Activated CD4-positive, alpha-beta T cell treated with anti-CD3 and anti-CD28 coated beads for 4 hours (primary cell): Measurements from ENCODE around the gene EFCAB8.
"Not testable (repeated sequence)": the region's sequence is repeated elsewhere in the genome, so short reads cannot be mapped to it uniquely, and the experiment has no call there.

Source experiments
- DNase-seq, 2 donors: peaks; one replicate each; pipeline ENCODE4 v3.0.0-alpha.2; 2020

The EFCAB8 gene

GRCh38 chr20:32973077-32973717 lies 114.5 kb downstream of the EFCAB8 start:
- DNase-seq: no peak

GRCh38 chr20:32974204-32975064 lies 115.7 kb downstream of the EFCAB8 start:
- DNase-seq: not testable (repeated sequence)

GRCh38 chr20:32975121-32975520 lies 116.4 kb downstream of the EFCAB8 start:
- not testable (repeated sequence) for DNase-seq

GRCh38 chr20:32975698-32976674 lies 117.3 kb downstream of the EFCAB8 start:
- DNase-seq: no peak

DNA sequence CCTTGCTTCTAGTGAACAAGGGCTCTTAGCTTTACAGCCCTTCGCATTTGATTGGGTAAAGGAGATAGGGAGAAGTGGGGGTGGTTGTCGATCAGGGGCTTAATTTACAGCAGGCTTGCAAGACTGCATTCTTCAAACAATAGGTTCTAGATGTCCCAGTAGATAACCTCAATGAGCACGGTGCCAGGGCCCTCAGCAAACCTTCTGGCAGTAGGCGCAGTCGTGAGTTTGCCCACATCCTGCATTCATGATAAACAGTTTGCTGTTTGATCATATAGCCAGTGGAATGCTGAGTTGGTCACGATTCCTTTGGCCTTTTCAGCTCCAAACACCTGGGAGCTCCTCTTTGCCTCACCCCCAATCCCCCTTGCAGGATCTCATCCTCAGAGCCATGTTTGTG lies 118.0 kb downstream of the EFCAB8 start:
- no peak for DNase-seq

GRCh38 chr20:32977281-32978008 lies 118.7 kb downstream of the EFCAB8 start:
- DNase-seq: no peak

DNA sequence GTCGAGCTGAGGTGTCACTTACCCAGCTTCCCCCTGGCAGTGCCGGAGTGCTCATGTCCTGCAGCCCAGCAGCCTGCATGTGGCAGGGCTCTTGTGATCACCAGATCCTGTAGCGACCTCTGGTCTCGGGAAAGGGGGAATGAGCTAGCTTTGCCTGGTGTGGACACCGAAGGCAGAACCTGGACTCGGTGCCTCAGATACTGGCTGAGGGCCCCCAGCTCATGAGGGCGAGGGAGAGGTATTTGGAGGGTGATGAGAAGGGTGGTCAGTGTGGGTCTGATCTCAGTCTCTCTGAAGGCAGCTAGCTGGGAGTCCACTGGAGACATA lies 119.2 kb downstream of the EFCAB8 start:
- DNase-seq: no peak

GRCh38 chr20:32979201-32979998 lies 120.7 kb downstream of the EFCAB8 start:
- no peak for DNase-seq

- no peak for DNase-seq
Observed at GRCh38 chr20:32980131-32980941, 121.6 kb downstream of the EFCAB8 start.

DNA sequence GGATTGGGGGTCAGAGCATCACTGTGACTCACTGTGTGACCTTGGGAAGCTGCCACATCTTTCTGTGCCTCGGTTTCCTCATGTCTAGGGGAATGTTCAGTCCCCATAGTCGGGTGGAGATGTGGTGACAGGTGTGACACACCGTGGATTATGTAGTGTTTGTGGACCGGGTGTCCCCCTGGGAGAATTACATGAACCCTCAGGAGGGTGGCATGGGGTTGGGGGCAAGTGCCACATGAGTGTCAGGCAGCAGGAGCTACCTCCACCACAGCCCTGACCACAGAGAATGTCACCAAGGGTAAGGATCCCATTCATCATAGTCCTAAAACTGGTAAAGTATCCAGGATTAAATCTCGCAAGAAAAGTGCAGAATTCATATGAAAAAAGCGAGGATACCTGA lies 122.3 kb downstream of the EFCAB8 start:
- DNase-seq: no peak

DNA sequence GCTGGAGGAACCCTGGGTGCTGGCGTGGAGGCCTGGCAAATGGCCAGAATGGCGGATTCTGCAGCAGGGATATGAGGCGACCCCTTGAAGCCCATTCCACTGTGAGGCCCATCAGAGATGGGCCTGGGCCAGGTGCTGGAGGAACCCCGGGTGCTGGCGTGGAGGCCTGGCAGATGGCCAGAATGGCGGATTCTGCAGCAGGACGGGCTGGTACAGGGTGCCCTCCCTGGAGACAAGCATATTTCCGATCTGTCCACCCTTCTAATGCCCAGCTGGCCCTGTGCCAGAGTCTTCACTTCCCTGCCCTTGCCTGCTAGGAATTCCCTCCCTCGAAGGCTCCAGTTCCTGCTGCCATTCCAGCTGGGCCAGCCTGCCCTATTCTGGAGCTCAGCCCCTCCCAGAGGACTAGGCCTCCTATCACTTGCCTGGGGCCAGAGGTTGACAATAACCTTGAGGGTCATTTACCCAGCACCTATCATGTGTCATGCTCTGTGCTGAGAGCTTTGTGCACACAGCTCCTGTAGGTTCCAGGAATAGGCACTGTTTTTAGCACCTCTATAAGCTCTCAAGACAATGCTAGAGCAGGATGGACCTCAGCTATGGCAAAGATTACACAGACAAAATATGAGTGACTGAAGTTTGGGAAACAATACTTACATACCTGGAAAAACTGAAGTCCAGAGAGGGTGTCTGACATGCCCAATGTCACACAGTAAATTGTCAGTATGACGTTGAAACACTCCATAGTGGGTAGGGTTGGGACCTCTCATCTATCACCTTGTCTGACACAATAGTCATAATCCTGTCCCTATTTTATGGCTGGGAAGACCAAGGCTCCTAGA lies 124.1 kb downstream of the EFCAB8 start:
- DNase-seq: no peak

- no peak for DNase-seq
Observed at GRCh38 chr20:32983459-32984112, 124.9 kb downstream of the EFCAB8 start.

DNA sequence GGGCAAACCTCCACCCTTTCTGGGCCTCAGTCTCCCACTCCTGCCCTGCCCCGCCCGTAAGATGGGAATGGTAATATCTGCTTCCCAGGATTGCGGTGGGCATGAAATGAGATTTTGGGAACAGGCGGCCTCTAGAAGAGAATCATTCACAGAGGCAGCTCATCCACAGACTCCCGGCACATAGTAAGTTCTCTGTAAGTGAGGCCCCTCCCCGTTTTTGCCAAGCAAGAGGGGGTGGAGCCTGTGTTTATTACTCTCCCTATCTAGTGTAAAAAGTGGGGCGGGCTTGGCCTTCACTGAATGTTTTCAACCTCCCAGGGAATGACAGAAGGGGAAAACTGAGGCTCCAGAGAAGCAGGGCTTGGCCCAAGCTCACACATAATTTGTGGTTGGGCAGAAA lies 125.5 kb downstream of the EFCAB8 start:
- no peak for DNase-seq

DNA sequence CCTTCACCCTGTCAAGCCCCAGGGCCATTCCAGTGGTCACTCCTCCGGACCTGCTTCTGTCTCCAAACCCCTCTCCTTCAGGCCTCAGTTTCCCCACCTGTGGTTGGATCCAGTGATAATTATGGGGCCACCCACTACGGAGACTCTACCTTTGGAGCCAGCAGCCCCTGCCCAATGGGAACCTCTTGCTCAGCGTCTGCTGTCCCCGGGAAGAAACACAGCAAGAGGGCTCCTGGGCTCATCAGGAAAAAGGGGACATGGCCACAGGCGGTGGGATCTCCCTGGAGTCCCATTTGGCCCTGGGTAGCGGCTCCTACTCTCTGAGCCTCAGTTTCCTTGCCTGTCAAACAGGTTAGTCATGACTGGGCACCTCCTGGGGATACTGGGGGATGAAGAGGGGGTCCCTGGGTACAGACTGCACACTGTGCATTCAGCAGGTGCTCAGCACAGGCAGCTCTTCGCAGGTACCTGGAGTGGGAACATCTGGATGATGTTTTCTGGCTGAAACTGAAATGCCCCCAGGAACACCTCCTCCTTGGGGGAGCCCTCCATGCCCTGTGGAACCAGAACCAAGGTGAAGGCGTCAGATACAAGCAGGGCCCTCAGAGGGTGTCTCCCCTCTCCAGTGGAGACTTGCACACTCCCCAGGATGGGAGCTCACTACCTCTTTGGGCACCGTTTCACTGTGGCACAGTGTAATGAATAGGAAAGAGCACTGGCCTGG lies 126.1 kb downstream of the EFCAB8 start:
- DNase-seq: no peak

GRCh38 chr20:32985596-32985995 lies 126.9 kb downstream of the EFCAB8 start:
- DNase-seq: no peak

- no peak for DNase-seq
Observed at GRCh38 chr20:32986331-32986966, 127.7 kb downstream of the EFCAB8 start.

DNA sequence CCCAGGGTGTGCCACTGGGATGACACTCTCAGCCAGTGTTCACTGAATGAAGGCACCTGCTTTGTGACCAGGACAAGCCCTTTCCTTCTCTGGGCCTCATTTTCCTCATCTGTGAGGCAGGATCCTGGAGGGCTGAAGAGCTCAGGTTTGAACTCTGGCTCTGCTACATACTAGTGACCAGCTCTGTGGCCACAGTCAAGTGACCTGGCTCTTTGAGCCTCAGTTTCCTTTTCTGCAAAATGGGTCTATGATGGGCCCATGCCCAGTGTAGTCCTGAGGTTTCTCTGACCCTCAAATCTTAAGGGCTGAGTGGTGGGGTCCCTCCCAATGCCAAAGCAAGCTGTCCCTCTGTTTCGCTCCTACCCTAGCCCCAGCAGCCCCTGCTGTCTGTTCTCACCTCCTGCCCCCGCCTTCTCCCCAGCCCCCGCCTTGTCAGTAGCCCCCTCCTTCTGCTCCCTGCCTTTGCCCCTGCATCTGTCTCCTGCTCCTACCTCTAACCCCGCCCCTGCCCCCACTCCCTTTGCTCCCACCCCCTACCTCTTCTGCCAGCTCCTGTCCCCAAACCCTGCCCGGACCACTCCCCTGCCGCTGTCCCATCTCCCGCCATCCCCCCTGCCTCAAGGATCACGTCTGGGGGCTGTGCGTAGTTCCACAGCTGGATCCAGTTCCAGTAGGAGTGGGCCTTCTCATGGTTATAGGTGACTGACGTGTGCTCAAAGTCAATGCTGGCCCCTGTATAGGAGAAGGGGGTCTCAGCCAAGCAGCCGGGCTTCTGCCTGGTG lies 128.5 kb downstream of the EFCAB8 start:
- DNase-seq: no peak
